Thymus (tissue), 11 donors: ENCODE results near the gene DNER. TPM values are rescaled to one million over a fixed set of nuclear protein-coding genes. Genes with fewer than 3 reads are reported as not detected.

Experiments
- DNase-seq, 9 donors: peaks; one replicate each; pipeline ENCODE4 v3.0.0-alpha.2; 2013; ENCODE audit warnings: low spot score in 9 of 9, low read depth in 6 of 9, missing footprints in 1 of 9
- H3K27ac ChIP-seq, 2 donors: one replicate each; pipeline ENCODE4 v1.5.1; 2013; ENCODE audit warnings: control low read depth in 1 of 2, low read depth in 1 of 2, low read length in 1 of 2, mild to moderate bottlenecking in 1 of 2, moderate library complexity in 1 of 2
- H3K27me3 ChIP-seq, 2 donors: one replicate each; pipeline ENCODE4 v1.5.1; 2013; ENCODE audit warnings: low read length in 1 of 2; ENCODE audit not compliant: control insufficient read depth in 2 of 2, insufficient read depth in 1 of 2
- H3K36me3 ChIP-seq, 2 donors: one replicate each; pipeline ENCODE4 v1.5.1; 2013; ENCODE audit warnings: low read length in 1 of 2, mild to moderate bottlenecking in 1 of 2, moderate library complexity in 1 of 2; ENCODE audit not compliant: control insufficient read depth in 2 of 2, insufficient read depth in 2 of 2
- H3K4me1 ChIP-seq, 2 donors: one replicate each; pipeline ENCODE4 v1.5.1; 2013; ENCODE audit warnings: low read length in 2 of 2; ENCODE audit not compliant: control insufficient read depth in 2 of 2, insufficient read depth in 2 of 2
- H3K4me3 ChIP-seq, 2 donors: one replicate each; pipeline ENCODE4 v1.5.1; 2013; ENCODE audit warnings: low read length in 2 of 2, control low read depth in 1 of 2, mild to moderate bottlenecking in 1 of 2
- H3K9me3 ChIP-seq, 2 donors: one replicate each; pipeline ENCODE4 v1.5.1; 2013; ENCODE audit warnings: low read length in 1 of 2, mild to moderate bottlenecking in 1 of 2; ENCODE audit not compliant: control insufficient read depth in 2 of 2, insufficient read depth in 1 of 2
- WGBS: extraction: QIAGEN DNeasy Blood & Tissue Kit; methylation state at CpG from one replicate; pipeline ENCODE4 v1.1.7; 2013; 5-methylcytosine and 5-hydroxymethylcytosine counted together
- polyA plus RNA-seq: library from polyadenylated mRNA; stranded (reverse); fragments of 200-250 nt; gene quantifications from one replicate; pipeline ENCODE4 v1.2.3, GENCODE V29; 2013
- total RNA-seq: library from RNA; stranded (reverse); fragments of 120-200 nt; gene quantifications from one replicate; pipeline ENCODE4 v1.2.4, GENCODE V29; 2013
- donor health status: healthy.

DNER gene
- total and polyA plus RNA-seq, 2 donors, result 0.09 to 0.59 TPM

DNA sequence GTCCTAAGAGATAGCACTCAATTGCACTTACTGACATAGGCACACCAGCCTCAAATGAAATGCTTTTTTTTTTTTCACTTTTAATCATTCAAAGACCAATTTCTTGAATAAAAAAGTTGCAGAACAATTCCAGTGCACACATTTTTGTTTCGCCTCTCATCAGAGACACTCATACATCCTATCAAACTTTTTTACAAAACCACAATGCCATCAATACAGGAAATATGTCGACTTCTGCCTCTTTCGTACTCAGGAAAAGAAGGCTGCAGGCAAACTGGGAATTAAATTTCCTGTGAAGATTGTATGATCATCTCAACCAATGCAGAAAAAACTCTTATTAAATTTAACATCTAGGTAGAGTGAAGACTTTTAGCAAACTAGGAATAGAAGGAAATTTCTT, 112.4 kb downstream of the DNER start:
- H3K9me3 ChIP-seq, result no peaks in the 10 kb centered on the region
- no peaks in the 10 kb centered on the region for H3K27me3 ChIP-seq
- no peaks in the 10 kb centered on the region for H3K4me1 ChIP-seq
- H3K27ac ChIP-seq, result no peak overlapping the region
- no peak for DNase-seq
- H3K36me3 ChIP-seq, result no peaks in the 10 kb centered on the region
- 25% methylated on average over 3 of the region's 3 CpGs for WGBS
- H3K4me3 ChIP-seq, result no peak overlapping the region

DNA sequence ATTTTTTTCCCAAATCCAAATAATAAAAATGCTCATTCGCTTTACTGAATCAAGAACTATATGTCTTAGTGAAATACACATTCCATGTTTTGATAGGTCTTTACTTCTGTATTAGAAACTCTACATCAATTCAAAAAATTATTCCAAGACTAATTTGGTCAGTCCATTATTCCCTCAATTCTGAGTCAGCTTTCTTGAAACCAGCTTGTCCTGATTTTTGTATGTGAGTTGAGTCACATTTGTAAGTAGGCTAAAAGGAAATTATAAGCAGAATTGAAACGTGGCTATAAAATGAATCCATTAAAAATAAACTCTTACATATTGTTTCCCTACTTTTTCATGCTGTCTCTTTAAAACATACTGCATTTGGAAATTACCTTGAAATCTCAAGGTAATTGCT, 113.0 kb downstream of the DNER start:
- Histone ChIP-seq H3K27ac (no peak overlapping the region), H3K9me3 (no peaks in the 10 kb centered on the region), H3K36me3 (no peaks in the 10 kb centered on the region), H3K27me3 (no peaks in the 10 kb centered on the region), H3K4me3 (no peak overlapping the region), H3K4me1 (no peaks in the 10 kb centered on the region)
- WGBS, result 85% methylated on average over 2 of the region's 2 CpGs
- no peak for DNase-seq

DNA sequence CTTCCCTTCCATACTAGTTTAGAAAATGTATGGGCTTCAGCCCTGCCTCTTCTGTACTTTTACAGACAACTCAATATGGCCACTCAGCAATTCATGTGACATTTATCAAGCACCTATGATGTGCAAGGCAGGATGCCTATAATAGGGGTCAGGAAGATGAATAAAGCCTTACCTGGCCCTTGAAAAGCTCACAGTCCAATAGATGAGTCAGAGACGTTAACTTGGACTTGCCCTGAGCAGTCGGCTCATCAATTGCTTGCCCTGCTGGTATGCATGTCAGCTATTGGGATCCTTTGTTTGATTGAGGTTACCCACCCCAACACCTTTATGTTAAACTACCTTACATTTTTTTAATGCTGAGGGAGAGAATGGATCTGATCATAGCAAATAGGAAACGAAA, 116.1 kb downstream of the DNER start:
- no peaks in the 10 kb centered on the region for H3K27me3 ChIP-seq
- H3K36me3 ChIP-seq, result no peaks in the 10 kb centered on the region
- WGBS, result 89% methylated on average over 3 of the region's 3 CpGs
- H3K27ac ChIP-seq, result no peak overlapping the region
- H3K4me1 ChIP-seq, result no peaks in the 10 kb centered on the region
- H3K9me3 ChIP-seq, result no peaks in the 10 kb centered on the region
- no peak for DNase-seq
- H3K4me3 ChIP-seq, result no peak overlapping the region

DNA sequence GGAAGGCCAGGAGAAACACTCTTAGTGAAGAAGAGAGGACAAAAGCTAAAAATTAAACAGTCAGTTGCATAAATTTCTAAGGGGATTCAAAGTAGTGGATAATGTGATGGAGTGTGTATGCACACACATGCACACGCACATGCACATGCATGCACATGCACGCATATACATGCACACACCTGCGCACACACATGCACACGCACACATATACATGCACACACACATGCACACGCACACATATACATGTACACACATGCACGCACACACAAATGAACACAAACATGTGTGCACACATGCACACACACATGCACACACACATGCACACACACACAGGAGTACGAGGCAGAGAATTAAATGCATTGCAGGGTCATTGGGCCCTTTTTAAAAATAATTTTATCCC, 117.6 kb downstream of the DNER start:
- 86% methylated on average over 7 of the region's 7 CpGs for WGBS
- DNase-seq, result no peak
- Histone ChIP-seq H3K4me3 (no peak overlapping the region), H3K9me3 (no peaks in the 10 kb centered on the region), H3K36me3 (no peaks in the 10 kb centered on the region), H3K4me1 (no peaks in the 10 kb centered on the region), H3K27ac (no peak overlapping the region), H3K27me3 (no peaks in the 10 kb centered on the region)

DNA sequence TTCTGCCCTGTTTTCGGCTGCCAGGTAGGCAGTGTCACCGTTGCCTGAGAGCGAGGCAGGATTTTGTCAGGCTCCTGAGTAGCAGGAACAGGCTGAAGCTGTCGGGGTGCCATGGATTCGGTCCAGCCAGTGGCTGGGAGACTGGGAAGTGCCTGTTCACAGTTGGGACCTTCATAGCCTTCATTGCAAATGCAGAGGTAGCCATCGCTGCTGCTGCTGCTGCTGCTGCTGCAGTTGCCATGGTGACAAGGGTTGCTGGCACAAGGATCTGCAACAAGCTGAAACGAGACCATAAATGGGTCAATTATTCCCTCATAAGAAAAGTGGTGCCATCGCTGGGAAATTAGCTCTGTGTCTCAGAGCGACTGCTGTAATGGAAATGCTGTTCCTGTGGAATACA, 122.7 kb downstream of the DNER start:
- H3K36me3 ChIP-seq, result no peaks in the 10 kb centered on the region
- H3K27ac ChIP-seq, result no peak overlapping the region
- peaks cover 0 to 3% of the 10 kb centered on the region in 2 donors for H3K27me3 ChIP-seq
- WGBS, result 85% methylated on average over 9 of the region's 9 CpGs
- no peak overlapping the region for H3K4me3 ChIP-seq
- DNase-seq, result no peak
- no peaks in the 10 kb centered on the region for H3K4me1 ChIP-seq
- no peaks in the 10 kb centered on the region for H3K9me3 ChIP-seq

DNA sequence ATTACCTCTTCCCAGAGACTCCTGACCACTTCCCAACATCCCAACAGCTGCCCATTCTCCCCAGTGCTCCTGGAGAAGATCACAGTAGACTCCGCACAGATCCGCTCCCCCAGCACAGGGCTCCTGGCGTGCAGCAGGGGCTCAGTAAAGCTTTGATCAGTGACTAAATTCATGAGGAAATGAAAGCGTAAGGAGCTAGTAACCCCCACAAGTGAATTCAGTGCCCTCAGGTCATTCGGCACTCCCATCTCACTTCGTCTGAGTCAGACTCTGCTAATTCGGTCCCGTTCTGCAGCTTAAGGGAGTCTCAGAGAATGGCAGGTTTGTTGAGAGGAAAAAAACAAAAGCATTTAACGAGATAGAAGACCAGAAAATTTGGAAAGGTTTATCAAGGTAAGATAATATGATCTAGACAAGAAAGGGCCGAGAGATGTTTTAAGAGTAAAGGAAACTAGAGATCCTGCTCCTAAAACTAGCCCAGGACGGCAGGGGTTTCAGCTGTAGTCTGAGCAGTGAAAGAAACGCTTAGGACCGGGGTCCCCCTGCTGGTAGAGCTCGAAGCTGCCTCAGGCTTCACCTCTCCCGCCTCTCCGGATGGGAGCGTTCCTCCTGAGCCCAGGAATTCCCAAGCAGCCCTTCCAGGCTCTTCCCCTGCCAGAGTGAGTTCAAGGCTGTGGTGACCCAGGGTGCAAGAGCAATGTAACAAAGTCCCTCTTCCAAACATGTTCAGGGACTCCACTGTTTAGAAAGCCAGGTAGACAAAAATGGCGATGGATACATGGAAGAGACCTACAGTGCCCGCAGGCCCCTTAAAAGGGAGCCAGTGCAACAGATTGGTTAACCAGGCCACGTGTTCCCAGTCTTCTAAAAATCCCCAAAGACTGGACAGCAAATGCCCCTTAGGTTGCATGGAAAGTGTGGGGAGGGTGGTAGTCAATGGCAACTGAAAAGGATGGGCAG, 127.3 kb downstream of the DNER start:
- WGBS, result 38% methylated on average over 20 of the region's 20 CpGs
- H3K27me3 ChIP-seq, result peaks cover 0 to 4% of the 10 kb centered on the region in 2 donors
- H3K4me1 ChIP-seq, result no peaks in the 10 kb centered on the region
- no peaks in the 10 kb centered on the region for H3K9me3 ChIP-seq
- H3K27ac ChIP-seq, result no peak overlapping the region
- peak in 3 of 9 donors; percentile 3 to 29 (median 16) for DNase-seq
- no peaks in the 10 kb centered on the region for H3K36me3 ChIP-seq
- H3K4me3 ChIP-seq, result no peak overlapping the region

DNA sequence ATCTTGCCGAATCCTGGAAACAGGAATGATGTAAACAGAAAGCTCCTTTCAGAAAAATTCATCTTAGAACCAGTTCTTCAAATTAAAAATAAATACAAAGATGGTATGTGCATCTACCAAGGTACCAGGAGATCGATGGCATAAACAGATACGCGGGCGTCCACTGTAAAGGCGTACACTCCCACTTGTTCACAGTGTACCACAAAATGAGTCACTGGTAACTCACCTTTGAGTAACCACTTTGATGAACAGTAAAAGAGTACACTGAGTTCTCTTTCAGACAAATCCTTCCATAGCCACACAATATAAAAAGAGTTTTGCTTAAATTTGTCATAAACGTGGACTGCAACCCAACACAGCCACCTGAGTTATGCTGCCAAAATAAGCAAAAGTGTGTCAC, 128.3 kb downstream of the DNER start:
- no peak overlapping the region for H3K4me3 ChIP-seq
- no peaks in the 10 kb centered on the region for H3K36me3 ChIP-seq
- H3K27me3 ChIP-seq, result peaks cover 0 to 4% of the 10 kb centered on the region in 2 donors
- 93% methylated on average over 7 of the region's 7 CpGs for WGBS
- H3K4me1 ChIP-seq, result no peaks in the 10 kb centered on the region
- H3K27ac ChIP-seq, result no peak overlapping the region
- H3K9me3 ChIP-seq, result no peaks in the 10 kb centered on the region
- DNase-seq, result no peak

DNA sequence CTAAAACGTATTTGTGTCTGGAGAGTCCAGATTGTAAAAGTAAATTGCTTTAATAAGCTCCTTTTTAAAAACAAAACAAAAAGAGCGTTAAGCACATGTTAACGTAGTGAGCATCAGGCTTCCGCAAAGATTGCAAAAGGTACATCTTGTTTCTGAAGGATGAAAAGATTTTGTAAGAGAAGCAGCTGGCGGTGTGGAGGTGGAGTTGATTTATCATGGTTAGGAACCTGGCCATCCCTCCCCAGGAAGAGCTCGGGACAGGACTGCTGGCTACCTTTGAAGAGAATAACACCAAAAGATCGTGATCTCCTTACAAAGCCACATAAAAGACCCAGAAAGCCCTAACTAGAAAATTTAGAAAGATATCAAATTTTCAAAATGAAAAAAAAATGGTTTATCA, 132.2 kb downstream of the DNER start:
- peaks cover 0 to 4% of the 10 kb centered on the region in 2 donors for H3K27me3 ChIP-seq
- no peaks in the 10 kb centered on the region for H3K4me1 ChIP-seq
- no peaks in the 10 kb centered on the region for H3K9me3 ChIP-seq
- H3K4me3 ChIP-seq, result no peak overlapping the region
- H3K27ac ChIP-seq, result no peak overlapping the region
- H3K36me3 ChIP-seq, result no peaks in the 10 kb centered on the region
- WGBS, result 90% methylated on average over 7 of the region's 7 CpGs
- DNase-seq, result no peak

DNA sequence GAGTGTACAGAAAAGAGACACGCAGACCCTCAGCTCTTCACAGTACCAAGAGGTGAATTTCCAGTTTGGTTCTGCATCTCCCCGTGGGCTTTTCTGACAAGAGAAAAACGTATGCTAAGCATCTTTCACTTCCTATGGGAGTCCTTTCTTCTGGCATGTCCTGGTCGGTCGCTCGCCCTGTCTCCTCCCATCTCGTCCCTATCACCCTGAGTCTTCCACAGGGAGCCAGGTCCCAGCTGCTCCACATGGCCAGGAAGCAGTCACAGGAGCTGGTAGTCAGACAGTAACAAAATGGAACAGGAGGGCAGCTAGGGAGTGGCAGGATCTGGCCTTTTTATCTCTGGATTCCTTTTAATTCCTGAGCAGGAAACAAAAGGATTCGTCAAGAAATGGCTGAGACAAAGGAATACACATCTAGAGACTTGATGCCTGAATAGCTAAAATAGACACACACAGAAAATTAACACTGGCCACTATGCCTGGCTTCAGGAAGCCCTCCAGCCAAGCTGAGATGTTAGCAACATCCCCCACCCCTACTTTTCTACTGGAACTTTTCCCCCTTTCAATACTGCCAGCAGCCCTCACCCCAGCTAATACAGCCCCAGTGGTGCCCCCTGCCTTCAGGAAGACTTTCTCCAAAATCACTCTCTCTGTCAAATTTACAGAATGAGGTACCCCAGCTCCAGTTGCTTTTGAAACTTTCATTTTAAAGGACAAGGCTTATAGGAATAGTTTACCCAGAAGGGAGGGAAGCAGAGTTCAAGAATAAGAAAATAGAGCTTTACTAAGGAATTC, 136.1 kb downstream of the DNER start:
- Histone ChIP-seq H3K9me3 (no peaks in the 10 kb centered on the region), H3K27me3 (no peaks in the 10 kb centered on the region), H3K27ac (no peak overlapping the region), H3K36me3 (no peaks in the 10 kb centered on the region), H3K4me1 (no peaks in the 10 kb centered on the region), H3K4me3 (no peak overlapping the region)
- no peak for DNase-seq
- WGBS, result 74% methylated on average over 8 of the region's 8 CpGs
